NCI-H69 (cell line): ENCODE results near the gene ESYT2.
A peak's percentile ranks its signal among the peaks of the same experiment; 100 is the strongest.

Experiments
- DNase-seq: peaks from one replicate; lab custom pipeline; 2025; lab: John Stamatoyannopoulos, UW

ESYT2 gene

GRCh38 chr7:158766570-158767281 is 62.6 kb downstream of the ESYT2 start:
- no peak for DNase-seq

GRCh38 chr7:158765020-158765419 is 64.3 kb downstream of the ESYT2 start:
- no peak for DNase-seq

GRCh38 chr7:158763454-158764033 is 65.8 kb downstream of the ESYT2 start:
- DNase-seq = no peak

GRCh38 chr7:158761945-158762344 is 67.4 kb downstream of the ESYT2 start:
- no peak for DNase-seq

GRCh38 chr7:158760936-158761335 is 68.4 kb downstream of the ESYT2 start:
- DNase-seq = peak; percentile 4

GRCh38 chr7:158760445-158760764 is 68.9 kb downstream of the ESYT2 start:
- no peak for DNase-seq

- DNase-seq = no peak
These were observed 69.4 kb downstream of the ESYT2 start for GRCh38 chr7:158759749-158760444.

GRCh38 chr7:158759245-158759614 is 70.1 kb downstream of the ESYT2 start:
- DNase-seq = no peak

GRCh38 chr7:158758586-158759244 is 70.6 kb downstream of the ESYT2 start:
- DNase-seq = no peak

GRCh38 chr7:158757404-158757989 is 71.8 kb downstream of the ESYT2 start:
- DNase-seq = no peak

- no peak for DNase-seq
These were observed 74.4 kb downstream of the ESYT2 start for GRCh38 chr7:158754746-158755444.

- no peak for DNase-seq
These were observed 75.4 kb downstream of the ESYT2 start for GRCh38 chr7:158753900-158754299.

GRCh38 chr7:158751751-158752150 is 77.6 kb downstream of the ESYT2 start:
- DNase-seq = no peak

GRCh38 chr7:158751199-158751598 is 78.1 kb downstream of the ESYT2 start:
- no peak for DNase-seq

- DNase-seq = no peak
These were observed 78.6 kb downstream of the ESYT2 start for GRCh38 chr7:158750702-158751101.

- DNase-seq = no peak
These were observed 79.9 kb downstream of the ESYT2 start for GRCh38 chr7:158749396-158749795.

GRCh38 chr7:158748335-158748734 is 81.0 kb downstream of the ESYT2 start:
- DNase-seq = no peak

- DNase-seq = no peak
These were observed 81.9 kb downstream of the ESYT2 start for GRCh38 chr7:158747408-158747807.

- DNase-seq = no peak
These were observed 82.4 kb downstream of the ESYT2 start for GRCh38 chr7:158746957-158747356.

- DNase-seq = no peak
These were observed 84.1 kb downstream of the ESYT2 start for GRCh38 chr7:158745057-158745715.

- DNase-seq = no peak
These were observed 85.2 kb downstream of the ESYT2 start for GRCh38 chr7:158744070-158744469.
